Measurements from ENCODE around the gene SLC2A8.

The SLC2A8 gene

GRCh38 chr9:127388037-127388855, 8.7 kb upstream of the SLC2A8 start:
- DNase-seq (ENCODE audit: low spot score), result peak; percentile 73
- no peak for TF ChIP-seq CTCF (IDR thresholded peaks at IDR 0.05; ENCODE audit: extremely low read depth, insufficient read depth, missing control alignments)
- in situ Hi-C loops (cut with MboI; ENCODE audit: low pct_unique_long_range_greater_than_20kb, low sequenced_read_pairs, unreplicated experiment), result no loop called here

- no peak for DNase-seq (ENCODE audit: low spot score)
- in situ Hi-C loops (cut with MboI; ENCODE audit: low pct_unique_long_range_greater_than_20kb, low sequenced_read_pairs, unreplicated experiment), result no loop called here
Measured at GRCh38 chr9:127388856-127389238, 8.1 kb upstream of the SLC2A8 start.

GRCh38 chr9:127389381-127390247, 7.4 kb upstream of the SLC2A8 start:
- no peak for TF ChIP-seq CTCF (IDR thresholded peaks at IDR 0.05; ENCODE audit: extremely low read depth, insufficient read depth, missing control alignments)
- DNase-seq (ENCODE audit: low spot score), result no peak
- in situ Hi-C loops (cut with MboI; ENCODE audit: low pct_unique_long_range_greater_than_20kb, low sequenced_read_pairs, unreplicated experiment), result no loop called here

More at GRCh38 chr9:127388856-127389238, 8.1 kb upstream of the SLC2A8 start:
- no peak for TF ChIP-seq CTCF (IDR thresholded peaks at IDR 0.05; ENCODE audit: extremely low read depth, insufficient read depth, missing control alignments)

- no peak for DNase-seq (ENCODE audit: low spot score)
- in situ Hi-C loops (cut with MboI; ENCODE audit: low pct_unique_long_range_greater_than_20kb, low sequenced_read_pairs, unreplicated experiment), result no loop called here
- no peak for TF ChIP-seq CTCF (IDR thresholded peaks at IDR 0.05; ENCODE audit: extremely low read depth, insufficient read depth, missing control alignments)
Measured at GRCh38 chr9:127390248-127390545, 6.8 kb upstream of the SLC2A8 start.

- in situ Hi-C loops (cut with MboI; ENCODE audit: low pct_unique_long_range_greater_than_20kb, low sequenced_read_pairs, unreplicated experiment), result no loop called here
- TF ChIP-seq CTCF (IDR thresholded peaks at IDR 0.05; ENCODE audit: extremely low read depth, insufficient read depth, missing control alignments), result no peak
- no peak for DNase-seq (ENCODE audit: low spot score)
Measured at GRCh38 chr9:127390563-127390962, 6.4 kb upstream of the SLC2A8 start.

- no peak for DNase-seq (ENCODE audit: low spot score)
- in situ Hi-C loops (cut with MboI; ENCODE audit: low pct_unique_long_range_greater_than_20kb, low sequenced_read_pairs, unreplicated experiment), result no loop called here
- TF ChIP-seq CTCF (IDR thresholded peaks at IDR 0.05; ENCODE audit: extremely low read depth, insufficient read depth, missing control alignments), result no peak
Measured at GRCh38 chr9:127392166-127392565, 4.8 kb upstream of the SLC2A8 start.
